ENCODE measurements around the gene MMP24OS. TPM values are rescaled to one million over a fixed set of nuclear protein-coding genes. Genes with fewer than 3 reads are reported as not detected.

The MMP24OS gene
- total and polyA plus RNA-seq, 2 of the 4 experiments (the other 2 are of a cell fraction) = 5.9 to 64.9 TPM

- dilution Hi-C loops (cut with HindIII; ENCODE audit: low sequenced_read_pairs, unreplicated experiment) (no loop called here), intact Hi-C loops (cut with micrococcal nuclease) (no loop called here), in situ Hi-C loops (cut with MboI; ENCODE audit: low sequenced_read_pairs) (no loop called here)
- H4K20me1 ChIP-seq (ENCODE audit: insufficient read depth, low read length) = no peaks in the 10 kb centered on the region
- no peaks in the 10 kb centered on the region for H3K9me3 ChIP-seq (ENCODE audit: control insufficient read depth, insufficient read depth, low read length)
- no peaks in the 10 kb centered on the region for H3K79me1 ChIP-seq (ENCODE audit: low read depth in 1 of 2, low read length in 2 of 2)
- POLR2A ChIA-PET (ENCODE audit: unreplicated experiment) = no interaction called here
- no peak overlapping the region for H2AFZ ChIP-seq (replicated peaks; ENCODE audit: low read length, poor library complexity)
- CTCF ChIA-PET = no interaction called here
- no peak overlapping the region for H3K4me3 ChIP-seq (ENCODE audit: insufficient read depth, low read depth, low read length)
- no peak overlapping the region for H2BK20ac ChIP-seq (ENCODE audit: low read depth, low read length)
- WGBS, 2 experiments (ENCODE audit: extremely low coverage in 2 of 2, insufficient read length in 1 of 2) = 91% methylated on average over 5 of the region's 8 CpGs; no CpG with 5 or more reads in 1 of the 2 experiments
- no peak overlapping the region for H3K14ac ChIP-seq (replicated peaks; ENCODE audit: low read depth, low read length)
- no peak overlapping the region for H3K56ac ChIP-seq (ENCODE audit: extremely low read depth, insufficient read depth, low read length)
- H2BK120ac ChIP-seq (ENCODE audit: low read depth, low read length) = no peak overlapping the region
- no peak overlapping the region for H2BK5ac ChIP-seq (ENCODE audit: low read depth, low read length, poor library complexity, severe bottlenecking)
- TF ChIP-seq ELK1 (IDR thresholded peaks at IDR 0.05; ENCODE audit: borderline replicate concordance, low read depth, low read length) (no peak), POLR2A (IDR thresholded peaks at IDR 0.05; ENCODE audit: low read depth, low read length) (no peak), SMC3 (IDR thresholded peaks at IDR 0.05; ENCODE audit: low read depth, low read length) (no peak), RFX5 (IDR thresholded peaks at IDR 0.05; ENCODE audit: low read depth, low read length) (no peak), CTCF (conservative IDR thresholded peaks at IDR 0.05; ENCODE audit: low read depth, low read length) (no peak), NFE2L2 (IDR thresholded peaks at IDR 0.05; ENCODE audit: low read depth, low read length) (no peak), CEBPB (IDR thresholded peaks at IDR 0.05; ENCODE audit: low read depth, low read length) (no peak), RCOR1 (IDR thresholded peaks at IDR 0.05; ENCODE audit: insufficient replicate concordance, low read length) (no peak), USF2 (IDR thresholded peaks at IDR 0.05; ENCODE audit: low read depth, low read length) (no peak), MAZ (IDR thresholded peaks at IDR 0.05; ENCODE audit: borderline replicate concordance, low read depth, low read length) (no peak), BHLHE40 (IDR thresholded peaks at IDR 0.05; ENCODE audit: low read depth, low read length) (no peak), FOS (IDR thresholded peaks at IDR 0.05; ENCODE audit: low read depth, low read length) (no peak), MAFK (IDR thresholded peaks at IDR 0.05; ENCODE audit: low read depth, low read length) (no peak), RAD21 (IDR thresholded peaks at IDR 0.05; ENCODE audit: low read length) (no peak), CHD1 (IDR thresholded peaks at IDR 0.05; ENCODE audit: low read depth, low read length) (no peak), MXI1 (IDR thresholded peaks at IDR 0.05; ENCODE audit: borderline replicate concordance, low read depth, low read length) (no peak)
- no peak overlapping the region for H4K91ac ChIP-seq (ENCODE audit: insufficient read depth, low read depth, low read length)
- DNase-seq (no peak), ATAC-seq (ENCODE audit: low read depth) (no peak)
- no peak overlapping the region for H4K8ac ChIP-seq (ENCODE audit: low read depth in 2 of 2, low read length in 2 of 2)
- H3K4ac ChIP-seq (ENCODE audit: low read depth, low read length) = no peak overlapping the region
- H2AK9ac ChIP-seq (replicated peaks; ENCODE audit: low read depth, low read length, poor library complexity) = no peak overlapping the region
- H3K27ac ChIP-seq (ENCODE audit: insufficient read depth, low read length) = no peak overlapping the region
- H3K4me1 ChIP-seq (ENCODE audit: control insufficient read depth, insufficient read depth, low read length) = peaks cover 1% of the 10 kb centered on the region; the same call in 1 of the 2 replicates
- no peak overlapping the region for H4K5ac ChIP-seq (ENCODE audit: low read depth, low read length)
- 0 out of 2 replicates have a peak, but pooled peaks cover 4% of the 10 kb centered on the region for H3K9me1 ChIP-seq (ENCODE audit: insufficient read depth, low read length)
- no peak overlapping the region for H2BK15ac ChIP-seq (ENCODE audit: low read depth, low read length)
- no TSS peak for BruUV-seq (replicated peaks)
- peaks cover 2% of the 10 kb centered on the region for H3K27me3 ChIP-seq (ENCODE audit: control insufficient read depth, insufficient read depth, low read length)
- no peak overlapping the region for H3K9ac ChIP-seq (ENCODE audit: low read depth, low read length)
- H2AK5ac ChIP-seq (ENCODE audit: low read depth, low read length) = no peak overlapping the region
- H3K36me3 ChIP-seq (ENCODE audit: control insufficient read depth, insufficient read depth, low read length) = no peaks in the 10 kb centered on the region
- H3K4me2 ChIP-seq (ENCODE audit: low read depth, low read length) = no peak overlapping the region
- no peak overlapping the region for H3K18ac ChIP-seq (ENCODE audit: low read depth, low read length)
- H3K23ac ChIP-seq (ENCODE audit: low read depth, low read length) = no peak overlapping the region
Measured at GRCh38 chr20:35295058-35295457, 17.1 kb upstream of the MMP24OS start.
